ENCODE results near the gene CD200R1L. TPM values are rescaled to one million over a fixed set of nuclear protein-coding genes. Genes with fewer than 3 reads are reported as not detected.
A peak's percentile ranks its signal among the peaks of the same experiment; 100 is the strongest.

The CD200R1L gene
- total and polyA plus RNA-seq, 2 of the 4 experiments (the other 2 are of a cell fraction), result not detected

DNA sequence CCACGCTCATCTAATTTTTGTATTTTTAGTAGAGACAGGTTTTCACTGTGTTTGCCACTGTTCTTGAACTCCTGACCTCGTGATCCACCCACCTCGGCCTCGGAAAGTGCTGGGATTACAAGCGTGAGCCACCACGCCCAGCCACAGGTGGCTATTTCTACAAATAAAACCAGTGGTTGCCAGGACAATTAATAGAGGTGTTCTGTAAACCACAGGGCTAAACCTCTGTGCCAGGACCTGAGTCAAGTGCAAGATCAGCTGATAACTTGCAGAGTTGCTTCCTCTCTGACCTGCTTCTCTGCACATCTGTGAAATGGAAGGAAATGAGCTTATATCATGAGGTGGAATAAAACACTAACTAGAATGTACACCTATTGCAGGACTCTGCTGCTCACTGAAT is 72.8 kb downstream of the CD200R1L start:
- Histone ChIP-seq H3K18ac (ENCODE audit: low read depth, low read length) (peak overlapping the region; percentile 78; the same call in 1 of the 2 replicates), H3K4me1 (ENCODE audit: control insufficient read depth, insufficient read depth, low read length) (peaks cover 41% of the 10 kb centered on the region), H2AK5ac (ENCODE audit: low read depth, low read length) (peak overlapping the region; percentile 74; the same call in 1 of the 2 replicates), H2AFZ (replicated peaks; ENCODE audit: low read length, poor library complexity) (no peak overlapping the region), H4K20me1 (ENCODE audit: insufficient read depth, low read length) (no peaks in the 10 kb centered on the region), H3K9me1 (ENCODE audit: insufficient read depth, low read length) (peaks cover 24% of the 10 kb centered on the region), H4K8ac (ENCODE audit: low read depth in 2 of 2, low read length in 2 of 2) (peak overlapping the region in 1 of 2 experiments; percentile 78; a peak in 2 of 4 replicates), H3K14ac (replicated peaks; ENCODE audit: low read depth, low read length) (peak overlapping the region; percentile 0; the same call in 1 of the 2 replicates), H3K23ac (ENCODE audit: low read depth, low read length) (no peak overlapping the region), H4K91ac (ENCODE audit: insufficient read depth, low read depth, low read length) (peak overlapping the region; percentile 31; the same call in 1 of the 2 replicates), H3K9ac (ENCODE audit: low read depth, low read length) (no peak overlapping the region), H2BK5ac (ENCODE audit: low read depth, low read length, poor library complexity, severe bottlenecking) (peak overlapping the region; percentile 96), H2BK120ac (ENCODE audit: low read depth, low read length) (peak overlapping the region; percentile 27), H3K79me1 (ENCODE audit: low read depth in 1 of 2, low read length in 2 of 2) (no peaks in the 10 kb centered on the region), H2BK20ac (ENCODE audit: low read depth, low read length) (peak overlapping the region; percentile 14; the same call in 1 of the 2 replicates), H3K36me3 (ENCODE audit: control insufficient read depth, insufficient read depth, low read length) (no peaks in the 10 kb centered on the region), H3K56ac (ENCODE audit: extremely low read depth, insufficient read depth, low read length) (no peak overlapping the region), H3K4me3 (ENCODE audit: insufficient read depth, low read depth, low read length) (no peak overlapping the region), H2AK9ac (replicated peaks; ENCODE audit: low read depth, low read length, poor library complexity) (peak overlapping the region; percentile 6), H3K9me3 (ENCODE audit: control insufficient read depth, insufficient read depth, low read length) (no peaks in the 10 kb centered on the region), H3K27ac (ENCODE audit: insufficient read depth, low read length) (0 out of 2 replicates have a peak overlapping the region, but pooled peaks have one; percentile 9), H2BK15ac (ENCODE audit: low read depth, low read length) (peak overlapping the region; percentile 31; the same call in 1 of the 3 replicates), H3K4me2 (ENCODE audit: low read depth, low read length) (no peak overlapping the region), H3K4ac (ENCODE audit: low read depth, low read length) (peak overlapping the region; percentile 20), H4K5ac (ENCODE audit: low read depth, low read length) (peak overlapping the region; percentile 19; the same call in 1 of the 2 replicates), H3K27me3 (ENCODE audit: control insufficient read depth, insufficient read depth, low read length) (no peaks in the 10 kb centered on the region)
- TF ChIP-seq CHD1 (IDR thresholded peaks at IDR 0.05; ENCODE audit: low read depth, low read length), result no peak
- no peak for TF ChIP-seq RFX5 (IDR thresholded peaks at IDR 0.05; ENCODE audit: low read depth, low read length)
- TF ChIP-seq SMC3 (IDR thresholded peaks at IDR 0.05; ENCODE audit: low read depth, low read length), result no peak
- TF ChIP-seq RAD21 (IDR thresholded peaks at IDR 0.05; ENCODE audit: low read length), result no peak
- TF ChIP-seq MAZ (IDR thresholded peaks at IDR 0.05; ENCODE audit: borderline replicate concordance, low read depth, low read length), result no peak
- TF ChIP-seq, protein P1, sequence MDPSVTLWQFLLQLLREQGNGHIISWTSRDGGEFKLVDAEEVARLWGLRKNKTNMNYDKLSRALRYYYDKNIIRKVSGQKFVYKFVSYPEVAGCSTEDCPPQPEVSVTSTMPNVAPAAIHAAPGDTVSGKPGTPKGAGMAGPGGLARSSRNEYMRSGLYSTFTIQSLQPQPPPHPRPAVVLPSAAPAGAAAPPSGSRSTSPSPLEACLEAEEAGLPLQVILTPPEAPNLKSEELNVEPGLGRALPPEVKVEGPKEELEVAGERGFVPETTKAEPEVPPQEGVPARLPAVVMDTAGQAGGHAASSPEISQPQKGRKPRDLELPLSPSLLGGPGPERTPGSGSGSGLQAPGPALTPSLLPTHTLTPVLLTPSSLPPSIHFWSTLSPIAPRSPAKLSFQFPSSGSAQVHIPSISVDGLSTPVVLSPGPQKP (IDR thresholded peaks at IDR 0.05; ENCODE audit: borderline replicate concordance, low read depth, low read length), result no peak
- no peak for TF ChIP-seq NFE2L2 (IDR thresholded peaks at IDR 0.05; ENCODE audit: low read depth, low read length)
- TF ChIP-seq CEBPB (IDR thresholded peaks at IDR 0.05; ENCODE audit: low read depth, low read length), result no peak
- TF ChIP-seq, protein P2, sequence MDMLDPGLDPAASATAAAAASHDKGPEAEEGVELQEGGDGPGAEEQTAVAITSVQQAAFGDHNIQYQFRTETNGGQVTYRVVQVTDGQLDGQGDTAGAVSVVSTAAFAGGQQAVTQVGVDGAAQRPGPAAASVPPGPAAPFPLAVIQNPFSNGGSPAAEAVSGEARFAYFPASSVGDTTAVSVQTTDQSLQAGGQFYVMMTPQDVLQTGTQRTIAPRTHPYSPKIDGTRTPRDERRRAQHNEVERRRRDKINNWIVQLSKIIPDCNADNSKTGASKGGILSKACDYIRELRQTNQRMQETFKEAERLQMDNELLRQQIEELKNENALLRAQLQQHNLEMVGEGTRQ (IDR thresholded peaks at IDR 0.05; ENCODE audit: low read depth, low read length), result no peak
- TF ChIP-seq RCOR1 (IDR thresholded peaks at IDR 0.05; ENCODE audit: insufficient replicate concordance, low read length), result no peak
- TF ChIP-seq POLR2A (IDR thresholded peaks at IDR 0.05; ENCODE audit: low read depth, low read length), result no peak
- no peak for TF ChIP-seq BHLHE40 (IDR thresholded peaks at IDR 0.05; ENCODE audit: low read depth, low read length)
- no peak for TF ChIP-seq MXI1 (IDR thresholded peaks at IDR 0.05; ENCODE audit: borderline replicate concordance, low read depth, low read length)
- no peak for TF ChIP-seq MAFK (IDR thresholded peaks at IDR 0.05; ENCODE audit: low read depth, low read length)
- BruUV-seq (replicated peaks), result no TSS peak
- ChIA-PET POLR2A (ENCODE audit: unreplicated experiment) (no interaction called here), CTCF (interaction anchor here (0.8 kb wide), 1 partner anchor 191 kb away, joined by 4 read pairs; no protein-coding TSS in a partner anchor)
- dilution Hi-C loops (cut with HindIII; ENCODE audit: low sequenced_read_pairs, unreplicated experiment), result no loop called here
- in situ Hi-C loops (cut with MboI; ENCODE audit: low sequenced_read_pairs), result no loop called here
- DNase-seq, result no peak
- ATAC-seq (ENCODE audit: low read depth), result no peak
- WGBS, 2 experiments (ENCODE audit: extremely low coverage in 2 of 2, insufficient read length in 1 of 2), result 100% methylated on average over 3 of the region's 6 CpGs; no CpG with 5 or more reads in 1 of the 2 experiments
- intact Hi-C loops (cut with micrococcal nuclease), result no loop called here
